SIG-M5 treated with dmso at 0.1 percent for 504 hours (cell line): ENCODE measurements around the gene SHISA5.
"Not testable (repeated sequence)": the region's sequence is repeated elsewhere in the genome, so short reads cannot be mapped to it uniquely, and the experiment has no call there.

Experiments used
- DNase-seq: peaks from one replicate; lab custom pipeline; 2025; ENCODE audit not compliant: unreplicated experiment; lab: John Stamatoyannopoulos, UW

Gene SHISA5

DNA sequence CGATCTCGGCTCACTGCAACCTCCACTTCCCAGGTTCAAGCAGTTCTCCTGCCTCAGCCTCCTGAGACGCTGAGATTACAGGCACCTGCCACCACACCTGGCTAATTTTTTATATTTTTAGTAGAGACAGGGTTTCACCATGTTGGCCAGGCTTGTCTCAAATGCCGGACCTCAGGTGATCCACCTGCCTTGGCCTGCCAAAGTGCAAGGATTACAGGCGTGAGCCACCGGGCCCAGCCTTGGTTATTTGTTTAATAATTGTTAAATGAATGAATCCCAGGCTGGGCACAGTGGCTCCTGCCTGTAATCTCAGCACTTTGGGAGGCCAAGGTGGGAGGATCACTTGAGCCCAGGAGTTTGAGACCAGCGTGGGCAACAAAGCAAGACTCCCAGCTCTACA, 42.2 kb downstream of the SHISA5 start:
- DNase-seq: not testable (repeated sequence)

DNA sequence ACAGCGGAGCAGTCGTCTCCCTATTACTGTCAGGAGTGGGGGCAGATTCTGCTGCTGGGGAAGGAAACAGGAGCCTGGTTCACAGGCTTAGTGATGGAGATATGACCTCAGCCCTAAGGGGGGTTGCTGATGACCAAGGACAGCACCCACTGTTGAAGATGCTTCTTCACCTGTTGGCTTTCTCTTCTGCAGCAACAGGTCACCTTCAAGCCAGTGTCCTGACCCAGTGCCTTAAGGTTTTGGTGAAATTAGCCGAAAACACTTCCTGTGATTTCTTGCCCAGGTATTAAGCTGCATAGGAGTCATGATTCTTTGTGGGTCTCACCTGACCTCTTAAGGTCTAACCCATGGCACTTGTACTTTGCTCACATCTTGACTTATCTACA, 43.5 kb downstream of the SHISA5 start:
- DNase-seq: no peak

DNA sequence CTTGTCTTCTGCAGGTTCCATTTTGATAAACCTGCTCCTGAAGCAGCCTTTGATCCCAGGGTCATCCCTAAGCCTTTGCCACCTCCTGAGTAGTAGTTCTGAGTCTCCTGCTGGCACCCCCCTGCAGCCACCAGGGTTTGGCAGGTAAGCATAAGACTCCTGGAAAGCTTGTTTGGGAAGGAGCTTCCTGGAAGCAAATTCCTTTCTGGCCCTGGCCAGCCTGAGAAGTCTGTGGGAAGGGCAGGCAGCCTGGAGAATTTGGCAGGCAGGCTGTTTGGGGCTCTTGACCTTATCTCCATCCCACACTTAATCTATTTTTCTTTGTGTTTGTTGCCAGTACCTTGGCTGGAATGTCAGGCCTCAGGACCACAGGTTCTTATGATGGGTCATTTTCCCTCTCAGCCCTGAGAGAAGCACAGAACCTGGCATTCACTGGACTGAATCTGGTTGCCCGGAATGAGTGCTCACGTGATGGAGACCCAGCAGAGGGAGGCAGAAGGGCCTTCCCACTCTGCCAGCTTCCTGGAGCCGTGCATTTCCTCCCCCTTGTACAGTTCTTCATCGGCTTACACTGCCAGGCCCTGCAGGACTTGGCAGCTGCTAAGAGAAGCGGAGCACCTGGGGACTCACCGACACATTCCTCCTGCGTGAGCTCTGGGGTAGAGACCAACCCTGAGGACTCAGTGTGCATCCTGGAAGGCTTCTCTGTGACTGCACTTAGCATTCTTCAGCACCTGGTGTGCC, 44.0 kb downstream of the SHISA5 start:
- no peak for DNase-seq

DNA sequence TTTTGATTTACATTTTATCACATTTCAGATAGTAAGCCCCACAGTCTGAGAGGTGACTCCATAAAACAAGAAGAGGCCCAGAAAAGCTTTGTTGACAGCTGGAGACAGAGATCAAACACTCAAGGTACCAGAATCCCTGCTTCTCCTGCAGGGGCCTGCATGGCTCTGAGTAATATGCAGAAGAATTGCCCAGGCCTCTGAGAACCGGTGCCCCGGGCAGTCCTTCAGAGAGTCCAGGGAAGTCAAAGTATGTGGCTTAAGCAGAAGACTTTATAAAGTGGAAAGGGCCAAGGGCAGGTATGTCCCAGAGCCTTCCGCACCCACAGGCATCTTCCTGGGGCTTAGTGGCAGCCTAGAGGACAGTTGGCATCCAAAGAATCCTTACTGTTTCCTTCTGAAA, 44.6 kb downstream of the SHISA5 start:
- DNase-seq: no peak

DNA sequence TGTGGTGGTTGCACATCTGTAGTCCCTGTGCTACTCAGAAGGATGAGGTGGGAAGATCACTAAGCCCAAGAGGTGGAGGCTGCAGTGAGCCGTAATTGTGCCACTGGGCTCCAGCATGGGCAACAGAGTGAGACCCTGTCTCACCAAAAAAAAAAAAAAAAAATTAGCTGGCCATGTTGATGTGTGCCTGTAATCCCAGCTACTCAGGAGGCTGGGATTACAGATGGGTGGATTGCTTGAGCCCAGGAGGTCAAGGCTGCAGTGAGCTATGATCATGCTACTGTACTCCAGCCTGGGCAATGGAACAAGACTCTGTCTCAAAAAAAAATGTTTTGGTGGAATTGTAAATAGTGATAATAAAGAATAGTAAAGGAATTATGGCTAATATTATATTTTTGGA, 47.5 kb downstream of the SHISA5 start:
- DNase-seq: no peak

DNA sequence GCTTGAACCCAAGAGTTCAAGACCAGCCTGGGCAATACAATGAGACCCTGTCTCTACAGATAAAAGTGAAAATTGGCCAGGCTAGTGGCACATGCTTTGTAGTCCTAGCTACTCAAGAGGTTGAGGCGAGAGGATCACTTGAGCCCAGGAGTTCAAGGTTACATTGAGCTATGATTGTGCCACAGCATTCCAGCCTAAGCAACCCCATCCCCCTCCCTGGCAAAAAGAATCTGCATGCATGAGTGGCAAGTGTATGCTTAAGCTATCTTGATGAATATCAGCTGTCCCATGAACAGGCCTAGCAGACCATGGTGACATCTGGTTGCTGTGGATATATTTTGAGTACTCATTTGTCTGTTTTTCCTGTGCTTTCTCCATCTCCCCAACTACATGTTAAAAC, 52.7 kb downstream of the SHISA5 start:
- DNase-seq: no peak

DNA sequence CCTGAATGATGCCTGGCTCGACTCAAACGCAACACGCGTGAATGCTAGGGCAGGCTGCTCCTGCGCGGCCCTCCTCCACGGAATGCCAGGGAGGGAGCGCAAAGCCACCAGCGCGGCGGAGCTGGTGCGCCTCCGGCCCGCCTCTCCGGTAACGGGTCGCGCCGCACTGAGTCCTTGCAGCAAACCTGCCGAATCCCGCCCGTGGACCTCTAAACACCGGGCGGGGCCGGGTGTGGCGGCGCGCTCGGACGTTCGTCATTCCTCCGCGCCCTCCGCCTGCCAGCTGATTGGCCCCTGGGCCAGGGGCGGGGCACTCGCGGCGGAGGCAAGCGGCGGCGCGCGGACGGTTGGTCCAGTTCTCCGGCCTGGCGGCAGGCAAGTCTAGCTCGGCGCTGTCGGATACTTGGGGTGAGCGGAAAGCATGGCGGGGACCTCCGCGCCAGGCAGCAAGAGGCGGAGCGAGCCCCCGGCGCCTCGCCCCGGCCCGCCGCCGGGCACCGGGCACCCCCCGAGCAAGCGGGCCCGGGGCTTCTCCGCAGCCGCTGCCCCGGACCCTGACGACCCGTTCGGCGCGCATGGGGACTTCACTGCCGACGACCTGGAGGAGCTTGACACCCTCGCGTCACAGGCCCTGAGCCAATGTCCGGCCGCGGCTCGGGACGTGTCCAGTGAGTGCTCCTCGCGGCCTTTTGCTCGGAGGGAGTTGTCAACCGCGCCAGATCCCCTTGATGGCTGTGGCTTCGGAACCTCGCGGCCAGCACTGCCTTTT, 57.4 kb downstream of the SHISA5 start, which contains the start of gene ATRIP:
TSS of gene ATRIP (plus strand) at position 313 of the 769 bp plus-strand sequence. CDS start at position 422, 109 bp downstream.
- peak; percentile 85 for DNase-seq

GRCh38 chr3:48446043-48446424, 57.9 kb downstream of the SHISA5 start:
- DNase-seq: no peak

DNA sequence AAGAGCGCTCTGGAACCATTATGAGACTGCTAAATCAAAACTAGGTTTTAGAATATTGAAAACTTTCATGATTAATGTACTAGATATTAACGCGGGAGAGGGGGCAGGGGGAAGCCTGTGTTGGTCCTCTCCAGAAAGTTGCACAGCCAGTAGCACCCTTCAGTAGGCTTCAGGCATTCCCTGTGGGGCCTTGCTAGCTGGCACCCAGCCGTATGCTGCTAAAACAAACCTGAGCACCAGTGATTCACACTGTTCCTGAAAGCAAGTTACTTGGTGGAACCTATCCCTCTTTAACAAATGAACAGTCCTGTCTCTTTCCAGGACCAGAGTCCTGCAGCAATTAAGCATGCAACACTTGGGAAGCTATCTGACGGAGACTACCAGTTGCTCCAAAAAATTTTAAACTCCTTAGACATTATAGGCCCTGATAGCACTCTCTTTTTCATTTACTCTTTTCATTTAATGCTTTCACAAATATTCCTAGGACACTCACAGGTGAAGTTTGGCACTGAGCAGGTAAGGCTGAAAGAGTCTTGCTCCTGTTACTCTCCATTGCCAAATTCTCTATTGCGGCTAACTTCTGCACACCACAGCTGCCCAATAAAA, 58.6 kb downstream of the SHISA5 start:
- no peak for DNase-seq

DNA sequence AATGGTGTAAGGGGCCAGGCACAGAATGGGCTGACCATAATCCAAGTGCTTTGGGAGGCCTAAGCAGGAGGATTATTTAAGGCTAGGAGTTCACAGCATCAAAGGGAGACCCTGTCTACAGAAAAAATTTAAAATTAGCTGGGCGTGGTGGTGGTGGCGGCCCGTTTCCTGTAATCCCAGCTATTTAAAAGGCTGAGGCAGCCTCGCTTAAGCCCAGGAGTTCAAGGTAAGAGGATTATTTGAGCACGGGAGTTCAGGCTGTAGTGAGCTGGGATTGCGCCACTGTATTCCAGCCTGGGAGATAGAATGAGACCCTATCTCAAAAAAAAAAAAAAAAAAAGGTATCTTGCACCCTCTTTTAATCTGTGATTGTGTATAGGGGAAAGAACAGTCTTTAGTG, 62.0 kb downstream of the SHISA5 start:
- DNase-seq: no peak

- no peak for DNase-seq
Measured at GRCh38 chr3:48440590-48440958, 63.4 kb downstream of the SHISA5 start.

DNA sequence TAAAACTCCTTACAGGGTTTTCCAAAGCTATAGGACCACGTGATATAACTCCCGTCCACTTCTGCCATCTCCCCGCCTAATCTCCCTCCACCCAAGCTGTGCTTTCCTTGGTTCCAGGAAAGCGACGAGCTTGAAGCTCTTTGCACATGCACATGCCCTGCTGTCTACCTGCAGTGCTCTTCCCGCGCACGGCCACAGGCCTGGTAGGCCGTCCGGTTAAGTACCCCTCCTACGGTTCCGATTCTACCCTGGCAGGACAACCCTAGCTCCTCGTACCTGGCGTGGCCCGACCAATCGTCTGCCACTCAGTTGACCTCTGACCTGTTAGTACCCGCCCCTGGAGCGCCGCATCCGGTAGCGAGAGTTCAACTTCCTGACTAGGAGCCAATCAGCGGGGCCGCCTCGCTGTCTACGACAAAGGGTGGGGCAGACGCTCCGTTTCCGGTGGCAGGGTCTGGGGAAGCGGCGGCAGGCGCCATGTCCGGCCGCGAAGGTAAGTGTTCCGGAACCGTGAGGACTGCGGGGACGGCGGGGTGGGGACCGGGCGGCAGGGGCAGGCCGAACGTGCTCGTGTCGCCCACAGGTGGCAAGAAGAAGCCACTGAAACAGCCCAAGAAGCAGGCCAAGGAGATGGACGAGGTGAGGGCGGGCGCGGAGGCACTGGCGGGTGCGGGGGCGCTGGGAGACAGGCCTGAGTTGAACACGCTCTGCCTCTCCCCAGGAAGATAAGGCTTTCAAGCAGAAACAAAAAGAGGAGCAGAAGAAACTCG, 64.0 kb downstream of the SHISA5 start, which contains the start of the genes CCDC51 and TMA7:
TSS of gene CCDC51 (minus strand) at position 300 of the 770 bp plus-strand sequence. CDS start 4,991 bp downstream, outside the sequence.
TSS of gene TMA7 (plus strand) at position 438 of the 770 bp plus-strand sequence. CDS start at position 478, 40 bp downstream.
- peak; percentile 97 for DNase-seq

DNA sequence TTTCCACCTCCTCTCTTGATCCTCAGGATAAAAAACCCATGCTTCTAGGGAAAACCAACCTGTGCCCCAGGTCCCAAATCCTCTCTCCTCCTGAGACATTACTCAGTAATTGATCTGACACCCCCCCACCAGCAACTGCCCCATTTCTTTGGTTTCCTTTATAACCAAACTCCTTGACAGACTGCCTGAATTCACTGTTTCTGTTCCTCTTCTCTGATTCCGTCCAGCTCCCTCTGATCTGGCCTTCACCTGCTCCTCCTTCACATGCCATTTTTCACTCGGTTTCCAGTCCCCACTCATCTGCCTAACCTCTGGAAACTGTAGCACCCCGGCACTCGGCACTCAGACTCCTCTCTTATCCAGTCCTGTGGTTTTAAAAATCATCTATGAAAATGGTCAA, 66.2 kb downstream of the SHISA5 start:
- DNase-seq: peak; percentile 36

DNA sequence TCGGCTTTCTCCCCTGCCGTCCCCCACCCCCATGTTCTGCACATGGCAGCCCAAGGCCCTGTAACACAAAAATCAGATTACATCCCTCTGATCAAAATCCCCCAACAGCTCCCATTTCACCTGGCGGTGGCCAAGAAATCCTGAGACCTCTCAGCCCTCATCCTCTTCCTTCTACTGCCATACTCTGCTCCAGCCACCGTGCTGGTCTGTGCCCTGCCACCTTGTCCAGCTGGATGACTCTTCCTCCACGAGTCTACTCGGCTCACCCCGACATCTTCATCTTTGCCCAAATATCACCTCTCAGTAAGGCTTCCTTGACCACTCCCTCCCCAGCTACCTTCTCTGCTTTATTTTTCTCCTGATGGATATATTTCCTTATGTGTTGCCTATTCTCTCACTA, 67.1 kb downstream of the SHISA5 start:
- DNase-seq: no peak

DNA sequence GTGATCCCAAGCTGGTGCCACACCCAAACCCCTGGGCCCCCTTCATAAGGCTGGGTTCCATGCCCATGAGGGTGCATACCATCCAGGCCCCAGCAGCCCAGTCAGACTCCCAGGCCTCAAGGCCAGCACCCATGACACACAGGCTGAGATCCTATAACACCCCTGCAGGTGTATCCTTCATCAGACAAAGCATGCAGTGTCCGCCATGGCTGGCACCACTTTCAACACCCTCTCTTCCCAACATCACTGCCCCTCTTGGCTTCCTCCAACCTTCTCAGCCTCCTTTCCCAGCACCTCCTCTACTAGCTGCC, 67.5 kb downstream of the SHISA5 start:
- no peak for DNase-seq

DNA sequence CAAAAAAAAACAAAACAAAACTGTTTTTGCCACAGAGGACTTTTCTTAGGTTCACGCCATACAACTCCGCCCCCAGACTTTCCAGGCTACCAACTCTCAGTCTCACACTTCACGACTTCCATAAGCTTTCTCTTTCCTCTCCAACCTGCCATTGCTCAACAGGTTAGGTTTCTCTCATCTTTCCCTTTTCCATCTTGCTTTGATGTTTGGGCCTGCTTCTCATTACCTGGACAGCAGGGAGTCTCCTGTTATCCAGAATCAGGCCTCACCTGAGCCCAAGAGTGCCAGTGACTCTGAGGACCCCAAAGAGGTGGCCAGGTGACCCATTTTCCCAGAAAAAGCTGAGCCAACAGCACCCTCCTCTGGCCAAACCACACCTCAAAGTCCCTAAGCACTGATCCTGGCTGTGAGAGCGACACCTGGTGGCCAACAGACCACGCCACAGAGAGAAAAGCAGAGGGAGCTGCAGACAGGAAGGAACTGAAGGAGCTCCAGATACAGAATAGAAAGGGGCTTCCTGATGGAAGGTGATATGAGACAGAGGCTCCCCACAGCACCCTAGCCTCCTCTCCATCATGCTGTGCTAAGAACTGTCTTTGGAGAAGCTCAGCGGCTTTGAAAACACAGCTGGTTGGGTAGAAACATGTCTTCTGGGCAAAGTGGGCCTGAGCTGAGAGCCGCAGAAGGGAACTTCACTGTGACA, 68.0 kb downstream of the SHISA5 start:
- peak; percentile 84 for DNase-seq

GRCh38 chr3:48435223-48435595, 68.8 kb downstream of the SHISA5 start:
- no peak for DNase-seq

DNA sequence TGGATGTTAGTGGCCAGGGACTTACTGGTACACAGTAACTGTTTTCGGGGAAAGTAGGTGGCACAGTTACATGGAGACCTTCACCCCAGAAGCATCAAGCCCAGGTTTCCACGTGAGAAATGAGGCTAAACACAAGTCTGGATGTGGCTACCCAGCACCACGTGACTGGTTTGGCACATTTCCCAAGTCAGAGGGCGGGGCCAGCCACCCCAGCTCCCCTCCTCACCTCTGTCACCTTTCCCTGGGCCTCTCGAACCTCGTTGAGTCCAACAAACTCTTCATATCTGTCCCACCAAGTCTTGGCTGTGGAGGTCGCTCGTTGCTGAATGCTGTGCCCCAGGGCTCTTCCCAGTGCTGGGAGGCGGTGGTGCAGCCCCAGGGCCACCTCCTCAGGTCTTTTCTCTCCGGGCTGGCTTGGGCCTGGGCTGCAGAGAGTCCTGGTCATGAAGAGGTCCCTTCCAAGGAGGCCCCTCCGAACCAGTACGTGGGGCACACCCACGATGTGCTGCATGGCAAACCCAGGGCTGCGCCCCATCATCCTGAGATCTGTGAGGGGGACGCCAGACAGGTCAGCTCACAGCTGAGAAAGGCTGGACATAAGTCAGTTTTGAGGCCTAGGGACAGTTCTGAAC, 69.3 kb downstream of the SHISA5 start:
- no peak for DNase-seq

- DNase-seq: no peak
Measured at GRCh38 chr3:48433472-48434118, 70.4 kb downstream of the SHISA5 start.
